MCF 10A (cell line): ENCODE results near the gene RHBDD3. TPM values are rescaled to one million over a fixed set of nuclear protein-coding genes. Genes with fewer than 3 reads are reported as not detected.

Experiments
- BruUV-seq: library from RNA; stranded (reverse); fragments of 400-500 nt; replicated peaks from 2 replicates; lab custom pipeline; 2021; lab: Mats Ljungman, UMichigan
- CTCF ChIA-PET: fragments of 300-600 bp; sonication (Branson Sonifier 250); formaldehyde crosslinking; extraction: SDS; loops from one replicate; lab custom pipeline; 2021; ENCODE audit warnings: antibody characterized with exemption, inconsistent platforms; lab: Yijun Ruan, JAX
- POLR2A ChIA-PET: fragments of 300-600, 350-650 bp; sonication (Branson Sonifier 250); formaldehyde crosslinking; extraction: SDS; loops from one replicate; lab custom pipeline; 2020; ENCODE audit warnings: antibody characterized with exemption, inconsistent platforms; lab: Yijun Ruan, JAX
- DNase-seq: peaks from one replicate; pipeline ENCODE4 v3.0.0-alpha.2; 2018; ENCODE audit not compliant: unreplicated experiment
- H3K27ac Mint-ChIP-seq: one replicate; pipeline ENCODE4 v1.8.0; 2022; ENCODE audit warnings: mild to moderate bottlenecking, low read depth, mixed read lengths; ENCODE audit not compliant: unreplicated experiment
- H3K27me3 Mint-ChIP-seq: one replicate; pipeline ENCODE4 v1.8.0; 2022; ENCODE audit warnings: mixed read lengths; ENCODE audit not compliant: insufficient read depth, unreplicated experiment
- H3K36me3 Mint-ChIP-seq: one replicate; pipeline ENCODE4 v1.8.0; 2022; ENCODE audit warnings: mild to moderate bottlenecking, moderate library complexity, mixed read lengths; ENCODE audit not compliant: insufficient read depth, unreplicated experiment
- H3K4me1 Mint-ChIP-seq: one replicate; pipeline ENCODE4 v1.8.0; 2022; ENCODE audit warnings: mixed read lengths; ENCODE audit not compliant: insufficient read depth, unreplicated experiment
- H3K4me3 Mint-ChIP-seq: one replicate; pipeline ENCODE4 v1.8.0; 2022; ENCODE audit warnings: mild to moderate bottlenecking, moderate library complexity, mixed read lengths; ENCODE audit not compliant: unreplicated experiment
- H3K9me3 Mint-ChIP-seq: one replicate; pipeline ENCODE4 v1.8.0; 2022; ENCODE audit warnings: mixed read lengths; ENCODE audit not compliant: unreplicated experiment
- CTCF ChIP-seq: fragments of 200-600 bp; IDR thresholded peaks from one replicate; pipeline ENCODE4 v1.8.0; 2022; ENCODE audit warnings: antibody characterized with exemption, mild to moderate bottlenecking; ENCODE audit not compliant: unreplicated experiment
- intact Hi-C: fragments of 100-400 bp; cut with micrococcal nuclease; formaldehyde crosslinking; loops from 2 replicates; pipeline ENCODE4 v1.14.1; 2022
- total RNA-seq: library from RNA; stranded (reverse); gene quantifications from 2 replicates; pipeline ENCODE4 v1.2.3, GENCODE V29; 2022

RHBDD3 gene
- total RNA-seq, 1 experiment from 2014 or later = 32.5 TPM

DNA sequence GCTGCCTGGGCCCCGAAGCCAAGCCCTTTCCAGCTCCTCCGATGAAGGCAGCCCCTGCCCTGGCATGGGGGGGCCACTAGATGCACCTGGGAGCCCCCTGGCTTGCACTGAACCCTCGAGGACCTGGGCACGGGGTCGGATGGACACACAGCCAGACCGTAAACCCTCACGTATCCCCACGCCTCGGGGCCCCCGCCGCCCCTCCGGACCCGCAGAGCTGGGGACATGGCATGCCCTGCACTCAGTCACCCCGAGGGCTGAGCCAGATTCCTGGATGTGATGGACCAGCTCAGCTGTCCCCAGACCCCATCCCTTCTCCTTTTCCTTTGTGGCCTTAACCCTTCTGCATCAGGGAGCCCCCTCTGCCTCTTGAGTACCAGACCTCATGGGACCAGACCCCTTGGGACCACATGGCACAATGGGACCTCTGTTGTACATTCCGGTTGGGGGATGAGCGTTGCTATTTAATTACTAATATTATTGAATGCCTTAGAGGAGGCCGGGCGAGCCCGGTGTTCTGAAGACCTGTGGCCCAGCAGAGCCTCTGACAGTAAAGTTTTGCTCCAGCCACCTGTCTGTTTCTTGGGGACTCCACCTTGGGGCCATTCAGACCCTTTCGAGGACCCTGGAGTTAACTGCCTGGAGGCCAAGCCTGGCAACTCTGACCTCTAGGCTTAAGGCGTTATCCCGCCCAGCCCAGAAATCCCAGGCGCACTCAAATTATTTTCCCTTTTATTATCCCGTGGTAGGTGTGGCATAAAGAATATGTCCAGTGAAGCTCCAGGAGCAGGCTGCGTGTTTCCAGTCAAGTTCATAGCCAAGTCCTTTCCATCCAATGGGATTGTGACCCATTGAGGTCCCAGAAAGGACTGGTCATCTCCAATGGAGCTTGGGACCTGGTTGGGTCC, 44.7 kb upstream of the RHBDD3 start:
- ChIA-PET CTCF (no interaction called here), POLR2A (interaction anchor here (0.6 kb wide), 1 partner anchor 511 kb away, joined by 4 read pairs; no protein-coding TSS in a partner anchor)
- no peak for DNase-seq
- BruUV-seq = TSS peak; percentile 30
- intact Hi-C loops = no loop called here
- no peak for TF ChIP-seq CTCF
- H3K4me1 Mint-ChIP-seq = peaks cover 26% of the 10 kb centered on the region
- peaks cover 27% of the 10 kb centered on the region for H3K27me3 Mint-ChIP-seq
- H3K4me3 Mint-ChIP-seq = no peak overlapping the region
- peak overlapping the region; percentile 61 for H3K27ac Mint-ChIP-seq
- peaks cover 10% of the 10 kb centered on the region for H3K36me3 Mint-ChIP-seq
- H3K9me3 Mint-ChIP-seq = no peaks in the 10 kb centered on the region

DNA sequence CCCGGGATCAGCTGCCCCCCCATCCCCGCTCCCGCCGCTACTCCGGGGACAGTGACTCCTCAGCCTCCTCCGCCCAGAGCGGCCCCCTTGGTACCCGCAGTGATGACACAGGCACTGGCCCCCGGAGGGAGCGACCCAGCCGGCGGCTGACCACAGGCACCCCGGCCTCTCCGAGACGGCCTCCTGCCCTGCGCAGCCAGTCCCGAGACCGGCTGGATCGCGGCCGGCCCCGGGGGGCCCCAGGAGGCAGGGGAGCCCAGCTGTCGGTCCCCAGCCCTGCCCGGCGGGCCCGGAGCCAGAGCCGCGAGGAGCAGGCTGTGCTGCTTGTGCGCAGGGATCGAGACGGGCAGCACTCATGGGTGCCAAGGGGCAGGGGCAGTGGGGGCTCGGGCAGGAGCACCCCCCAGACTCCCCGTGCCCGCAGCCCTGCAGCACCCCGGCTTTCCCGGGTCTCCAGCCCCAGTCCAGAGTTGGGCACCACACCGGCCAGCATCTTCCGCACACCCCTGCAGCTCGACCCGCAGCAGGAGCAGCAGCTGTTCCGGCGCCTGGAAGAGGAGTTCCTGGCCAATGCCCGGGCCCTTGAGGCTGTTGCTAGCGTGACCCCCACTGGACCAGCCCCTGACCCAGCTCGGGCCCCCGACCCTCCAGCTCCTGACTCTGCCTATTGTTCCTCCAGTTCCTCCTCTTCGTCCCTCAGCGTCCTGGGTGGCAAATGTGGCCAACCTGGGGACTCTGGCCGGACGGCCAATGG, 43.9 kb upstream of the RHBDD3 start:
- no peak for DNase-seq
- intact Hi-C loops = no loop called here
- H3K27me3 Mint-ChIP-seq = peaks cover 22% of the 10 kb centered on the region
- H3K27ac Mint-ChIP-seq = peak overlapping the region; percentile 95
- ChIA-PET CTCF (no interaction called here), POLR2A (interaction anchor here (0.9 to 1.4 kb wide), 2 partner anchors 9 to 42 kb away, joined by 4 read pairs; no protein-coding TSS in a partner anchor)
- peaks cover 10% of the 10 kb centered on the region for H3K36me3 Mint-ChIP-seq
- TF ChIP-seq CTCF = no peak
- no peaks in the 10 kb centered on the region for H3K9me3 Mint-ChIP-seq
- peaks cover 26% of the 10 kb centered on the region for H3K4me1 Mint-ChIP-seq
- BruUV-seq = no TSS peak
- no peak overlapping the region for H3K4me3 Mint-ChIP-seq

GRCh38 chr22:29310863-29311339, 43.1 kb upstream of the RHBDD3 start:
- DNase-seq = peak; percentile 97
- no TSS peak for BruUV-seq
- Mint-ChIP-seq H3K9me3 (no peaks in the 10 kb centered on the region), H3K4me3 (no peak overlapping the region), H3K27me3 (peaks cover 15% of the 10 kb centered on the region), H3K27ac (peak overlapping the region; percentile 95), H3K4me1 (peaks cover 26% of the 10 kb centered on the region), H3K36me3 (peaks cover 10% of the 10 kb centered on the region)
- ChIA-PET CTCF (interaction anchor here (0.5 kb wide), 1 partner anchor 758 kb away, joined by 3 read pairs; no protein-coding TSS in a partner anchor), POLR2A (interaction anchor here (0.7 to 1.4 kb wide), 5 partner anchors 10 to 712 kb away, joined by 3 to 4 read pairs (median 3); no protein-coding TSS in a partner anchor)
- TF ChIP-seq CTCF = no peak
- intact Hi-C loops = no loop called here
